ENCODE data around the gene IKBKE.
A peak's percentile ranks its signal among the peaks of the same experiment; 100 is the strongest.

DNA sequence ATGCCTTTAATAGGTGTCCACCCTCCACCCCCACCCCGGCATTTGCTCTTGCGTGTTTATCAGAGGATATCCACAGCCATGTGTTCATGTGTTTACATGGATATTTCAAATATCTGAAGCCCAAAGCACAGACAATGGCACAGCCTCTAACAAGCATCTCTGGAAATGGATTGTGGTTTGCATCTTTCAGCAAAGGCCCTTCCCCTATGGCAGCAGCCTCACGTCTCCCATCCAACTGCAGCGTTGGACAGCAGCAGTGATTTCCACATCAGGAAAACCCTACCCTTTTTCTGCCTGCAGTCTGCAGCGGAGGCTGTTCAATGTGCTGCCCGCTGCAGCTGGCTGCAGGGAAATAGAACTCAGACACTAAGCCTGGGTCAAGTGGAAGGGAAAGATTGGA lies 38.7 kb downstream of the IKBKE start:
- TF ChIP-seq, protein P1, sequence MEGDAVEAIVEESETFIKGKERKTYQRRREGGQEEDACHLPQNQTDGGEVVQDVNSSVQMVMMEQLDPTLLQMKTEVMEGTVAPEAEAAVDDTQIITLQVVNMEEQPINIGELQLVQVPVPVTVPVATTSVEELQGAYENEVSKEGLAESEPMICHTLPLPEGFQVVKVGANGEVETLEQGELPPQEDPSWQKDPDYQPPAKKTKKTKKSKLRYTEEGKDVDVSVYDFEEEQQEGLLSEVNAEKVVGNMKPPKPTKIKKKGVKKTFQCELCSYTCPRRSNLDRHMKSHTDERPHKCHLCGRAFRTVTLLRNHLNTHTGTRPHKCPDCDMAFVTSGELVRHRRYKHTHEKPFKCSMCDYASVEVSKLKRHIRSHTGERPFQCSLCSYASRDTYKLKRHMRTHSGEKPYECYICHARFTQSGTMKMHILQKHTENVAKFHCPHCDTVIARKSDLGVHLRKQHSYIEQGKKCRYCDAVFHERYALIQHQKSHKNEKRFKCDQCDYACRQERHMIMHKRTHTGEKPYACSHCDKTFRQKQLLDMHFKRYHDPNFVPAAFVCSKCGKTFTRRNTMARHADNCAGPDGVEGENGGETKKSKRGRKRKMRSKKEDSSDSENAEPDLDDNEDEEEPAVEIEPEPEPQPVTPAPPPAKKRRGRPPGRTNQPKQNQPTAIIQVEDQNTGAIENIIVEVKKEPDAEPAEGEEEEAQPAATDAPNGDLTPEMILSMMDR (IDR thresholded peaks at IDR 0.05) = no peak
- no peak for TF ChIP-seq POLR2AphosphoS5 (IDR thresholded peaks at IDR 0.05; ENCODE audit: low read depth, low read length)
- TF ChIP-seq, protein P2, sequence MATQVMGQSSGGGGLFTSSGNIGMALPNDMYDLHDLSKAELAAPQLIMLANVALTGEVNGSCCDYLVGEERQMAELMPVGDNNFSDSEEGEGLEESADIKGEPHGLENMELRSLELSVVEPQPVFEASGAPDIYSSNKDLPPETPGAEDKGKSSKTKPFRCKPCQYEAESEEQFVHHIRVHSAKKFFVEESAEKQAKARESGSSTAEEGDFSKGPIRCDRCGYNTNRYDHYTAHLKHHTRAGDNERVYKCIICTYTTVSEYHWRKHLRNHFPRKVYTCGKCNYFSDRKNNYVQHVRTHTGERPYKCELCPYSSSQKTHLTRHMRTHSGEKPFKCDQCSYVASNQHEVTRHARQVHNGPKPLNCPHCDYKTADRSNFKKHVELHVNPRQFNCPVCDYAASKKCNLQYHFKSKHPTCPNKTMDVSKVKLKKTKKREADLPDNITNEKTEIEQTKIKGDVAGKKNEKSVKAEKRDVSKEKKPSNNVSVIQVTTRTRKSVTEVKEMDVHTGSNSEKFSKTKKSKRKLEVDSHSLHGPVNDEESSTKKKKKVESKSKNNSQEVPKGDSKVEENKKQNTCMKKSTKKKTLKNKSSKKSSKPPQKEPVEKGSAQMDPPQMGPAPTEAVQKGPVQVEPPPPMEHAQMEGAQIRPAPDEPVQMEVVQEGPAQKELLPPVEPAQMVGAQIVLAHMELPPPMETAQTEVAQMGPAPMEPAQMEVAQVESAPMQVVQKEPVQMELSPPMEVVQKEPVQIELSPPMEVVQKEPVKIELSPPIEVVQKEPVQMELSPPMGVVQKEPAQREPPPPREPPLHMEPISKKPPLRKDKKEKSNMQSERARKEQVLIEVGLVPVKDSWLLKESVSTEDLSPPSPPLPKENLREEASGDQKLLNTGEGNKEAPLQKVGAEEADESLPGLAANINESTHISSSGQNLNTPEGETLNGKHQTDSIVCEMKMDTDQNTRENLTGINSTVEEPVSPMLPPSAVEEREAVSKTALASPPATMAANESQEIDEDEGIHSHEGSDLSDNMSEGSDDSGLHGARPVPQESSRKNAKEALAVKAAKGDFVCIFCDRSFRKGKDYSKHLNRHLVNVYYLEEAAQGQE (IDR thresholded peaks at IDR 0.05; ENCODE audit: insufficient read depth in 1 of 2, low read depth in 2 of 2, low read length in 1 of 2) = 0 out of 4 replicates have a peak, but pooled peaks of 1 of the 2 experiments have one; percentile 24
